Activated CD8-positive, alpha-beta memory T cell treated with anti-CD3 and anti-CD28 coated beads for 48 hours (primary cell): ENCODE data around the gene ZC3H10.
A peak's percentile ranks its signal among the peaks of the same experiment; 100 is the strongest.
"Not testable (repeated sequence)": the region's sequence is repeated elsewhere in the genome, so short reads cannot be mapped to it uniquely, and the experiment has no call there.

Experiments used
- DNase-seq, 3 experiments: peaks; one replicate each; pipeline ENCODE4 v3.0.0-alpha.2; 2020; ENCODE audit warnings: low read depth in 2 of 3, low spot score in 2 of 3

The ZC3H10 gene

DNA sequence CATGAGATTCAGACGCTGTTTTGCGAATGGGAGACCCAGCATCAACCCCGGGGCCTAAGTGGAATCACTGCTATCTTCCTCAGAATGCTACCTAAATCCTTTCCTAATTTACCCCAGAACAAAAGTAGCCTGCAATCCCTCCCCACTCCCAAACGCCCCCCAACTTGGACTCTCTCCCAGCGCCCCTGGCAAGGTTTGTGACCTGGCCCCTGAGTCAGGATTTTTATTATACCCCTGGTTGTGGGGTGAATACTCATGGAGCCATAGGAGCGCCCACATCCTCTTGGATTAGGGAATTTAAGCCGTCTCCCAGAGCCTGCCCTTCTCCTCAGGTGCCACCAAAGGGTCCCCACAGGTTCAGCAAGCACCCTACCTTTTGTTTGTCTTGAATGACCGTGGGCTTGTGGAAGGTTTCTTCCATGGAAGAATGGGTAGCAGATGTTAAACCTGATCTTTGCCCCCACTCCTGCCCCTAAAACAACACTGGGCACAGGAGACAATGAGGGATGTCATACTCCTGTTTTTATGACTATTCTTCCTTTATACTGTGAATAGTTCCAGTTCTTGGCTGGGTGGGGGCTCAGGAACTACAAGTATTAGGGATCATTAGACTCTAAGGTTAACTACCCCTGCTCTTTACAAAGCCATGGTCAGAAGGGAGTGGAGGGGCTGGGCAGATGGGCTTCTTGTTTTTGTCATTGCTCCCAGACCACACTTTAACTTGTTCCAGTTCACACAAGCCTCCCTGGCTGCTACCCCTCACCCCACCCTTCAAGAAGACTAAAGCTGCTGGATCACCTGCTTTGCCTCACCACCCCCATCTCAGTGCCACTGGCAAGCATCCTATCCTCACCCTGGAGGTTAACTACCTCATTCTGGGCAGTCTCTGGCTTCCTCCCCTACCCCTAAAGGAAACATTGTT is 35.0 kb downstream of the ZC3H10 start:
- DNase-seq: no peak

DNA sequence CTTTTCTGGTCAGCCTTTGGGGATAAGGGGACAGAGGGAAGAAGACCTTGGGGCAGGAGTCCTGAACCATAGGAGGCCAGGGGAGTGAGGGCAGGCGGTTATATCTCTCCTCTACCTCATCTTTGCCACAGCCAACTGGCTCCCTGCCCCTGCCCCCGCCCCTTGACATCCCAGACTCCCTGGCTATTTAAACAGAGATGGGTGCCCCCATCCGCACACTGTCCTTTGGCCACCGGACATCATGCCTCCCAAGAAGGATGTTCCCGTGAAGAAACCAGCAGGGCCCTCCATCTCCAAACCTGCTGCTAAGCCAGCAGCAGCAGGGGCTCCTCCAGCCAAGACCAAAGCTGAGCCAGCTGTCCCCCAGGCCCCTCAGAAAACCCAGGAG is 35.6 kb downstream of the ZC3H10 start:
- no peak for DNase-seq

DNA sequence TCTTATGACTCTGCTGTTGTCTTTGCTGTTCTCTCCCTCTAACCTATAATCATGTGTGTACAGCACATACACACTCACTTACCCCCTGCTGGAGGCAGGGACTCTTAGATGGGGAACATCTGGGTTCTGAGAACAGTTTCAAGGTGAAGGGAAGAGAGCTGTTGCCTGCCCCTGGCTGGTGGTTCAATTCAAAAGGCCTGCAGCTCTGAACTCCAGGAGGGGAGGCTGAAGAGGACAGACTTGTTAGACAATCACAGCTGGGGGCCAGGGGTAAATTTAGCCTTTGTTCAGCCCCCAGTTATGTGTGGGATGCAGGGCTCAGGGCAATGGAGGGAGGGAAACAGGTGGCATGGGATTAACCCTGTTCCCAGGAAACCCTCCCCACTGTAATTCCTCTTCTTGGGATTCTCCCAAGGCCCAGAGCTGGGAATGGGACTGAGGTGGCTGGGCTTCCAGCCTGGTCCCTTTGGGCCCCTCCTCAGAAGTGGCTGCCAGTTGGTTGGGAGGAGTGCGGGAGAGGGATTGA is 36.2 kb downstream of the ZC3H10 start:
- no peak for DNase-seq

DNA sequence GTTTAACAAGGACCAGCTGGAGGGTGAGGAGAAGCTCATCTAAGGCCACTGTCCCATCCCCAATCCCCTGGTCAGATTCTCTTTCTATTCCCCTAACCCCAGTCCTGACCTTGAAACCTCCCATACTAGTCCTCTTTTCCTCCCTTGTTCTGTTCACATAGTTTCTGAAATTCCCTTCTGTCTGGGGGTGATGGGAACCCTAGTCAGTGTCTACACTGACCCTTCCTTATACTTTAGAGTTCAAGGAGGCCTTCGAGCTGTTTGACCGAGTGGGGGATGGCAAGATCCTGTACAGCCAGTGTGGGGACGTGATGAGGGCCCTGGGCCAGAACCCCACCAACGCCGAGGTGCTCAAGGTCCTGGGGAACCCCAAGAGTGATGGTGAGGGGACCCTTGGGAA is 36.8 kb downstream of the ZC3H10 start:
- no peak for DNase-seq

DNA sequence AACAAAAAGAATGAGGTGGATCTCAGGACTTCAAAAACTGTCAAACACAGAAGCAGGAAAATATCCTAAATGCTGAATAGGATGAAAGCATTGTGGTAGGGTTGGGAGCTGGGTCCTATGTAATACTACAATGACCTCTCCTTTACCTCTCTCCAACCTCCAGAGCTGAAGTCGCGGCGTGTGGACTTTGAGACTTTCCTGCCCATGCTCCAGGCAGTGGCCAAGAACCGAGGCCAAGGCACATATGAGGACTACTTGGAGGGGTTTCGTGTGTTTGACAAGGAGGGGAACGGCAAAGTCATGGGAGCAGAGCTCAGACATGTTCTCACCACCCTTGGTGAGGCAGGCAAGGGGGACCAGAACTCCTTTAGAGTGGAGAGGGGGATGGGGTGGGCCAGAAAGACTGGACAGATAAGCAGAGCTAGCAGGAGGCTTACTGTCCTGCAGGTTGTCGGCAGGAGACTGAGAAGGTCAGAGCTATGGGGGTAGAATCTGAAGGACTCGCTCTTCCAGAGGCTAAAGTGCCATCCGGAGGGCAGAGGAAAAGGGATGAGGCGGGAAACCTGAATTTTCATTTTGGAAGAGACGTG is 37.3 kb downstream of the ZC3H10 start:
- no peak for DNase-seq

DNA sequence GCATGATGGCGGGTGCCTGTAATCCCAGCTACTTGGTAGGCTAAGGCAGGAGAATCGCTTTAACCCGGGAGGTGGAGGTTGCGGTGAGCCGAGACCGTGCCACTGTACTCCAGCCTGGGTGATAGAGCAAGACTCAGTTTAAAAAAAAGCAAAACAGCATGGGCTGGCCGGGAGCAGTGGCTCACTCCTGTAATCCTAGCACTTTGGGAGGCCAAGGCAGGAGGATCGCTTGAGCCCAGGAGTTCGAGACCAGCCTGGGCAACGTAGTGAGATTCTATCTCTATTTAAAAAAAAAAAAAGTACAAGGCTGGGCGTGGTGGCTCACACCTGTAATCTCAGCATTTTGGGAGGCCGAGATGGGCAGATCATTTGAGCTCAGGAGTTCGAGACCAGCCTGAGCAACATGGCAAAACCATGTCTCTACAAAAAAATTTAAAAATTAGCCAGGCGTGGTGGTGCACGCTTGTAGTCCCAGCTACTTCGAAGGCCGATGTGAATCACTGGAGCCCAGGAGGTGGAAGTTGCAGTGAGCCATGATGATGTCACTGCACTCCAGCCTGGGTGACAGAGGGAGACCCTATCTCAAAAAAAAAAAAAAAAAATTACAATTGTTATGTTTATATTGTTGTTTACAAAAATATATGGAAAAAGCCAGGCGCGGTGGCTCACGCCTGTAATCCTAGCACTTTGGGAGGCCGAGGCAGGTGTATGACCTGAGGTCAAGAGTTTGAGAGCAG is 38.6 kb downstream of the ZC3H10 start:
- not testable (repeated sequence) for DNase-seq

DNA sequence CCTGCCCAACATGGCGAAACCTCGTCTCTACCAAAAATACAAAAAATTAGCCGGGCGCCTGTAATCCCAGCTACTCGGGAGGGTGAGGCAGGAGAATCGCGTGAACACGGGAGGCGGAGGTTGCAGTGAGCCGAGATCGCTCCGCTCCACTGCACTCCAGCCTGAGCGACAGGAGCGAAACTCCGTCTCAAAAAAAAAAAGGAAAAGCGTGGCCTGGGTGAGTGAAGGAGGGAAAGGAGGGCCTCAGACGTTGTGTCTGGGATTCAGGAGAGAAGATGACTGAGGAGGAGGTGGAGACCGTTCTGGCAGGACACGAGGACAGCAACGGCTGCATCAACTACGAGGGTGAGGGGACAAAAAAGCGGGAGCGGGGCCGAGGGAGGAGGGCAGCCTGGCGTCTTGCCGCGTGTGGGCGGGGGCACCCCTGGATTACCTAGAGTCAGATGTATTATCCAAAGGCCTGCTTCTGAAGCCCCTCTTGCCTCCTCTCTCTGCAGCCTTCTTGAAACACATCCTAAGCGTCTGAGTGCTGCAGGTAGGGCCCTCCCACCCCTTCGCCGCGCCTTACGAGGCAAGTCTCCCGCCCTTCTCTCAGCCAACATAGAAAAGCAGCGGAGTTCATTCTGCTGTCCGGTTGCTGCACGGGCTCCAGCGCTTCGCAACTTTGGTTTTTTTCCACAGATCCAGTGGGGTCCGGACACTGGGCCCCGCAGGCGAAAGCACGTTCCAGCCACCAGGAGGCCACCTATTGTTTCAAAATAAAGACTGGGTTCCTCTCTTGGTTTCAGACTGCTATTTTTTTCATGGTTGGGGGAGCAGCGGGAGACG is 39.3 kb downstream of the ZC3H10 start:
- DNase-seq: peak; percentile 31 to 36 (median 36)

DNA sequence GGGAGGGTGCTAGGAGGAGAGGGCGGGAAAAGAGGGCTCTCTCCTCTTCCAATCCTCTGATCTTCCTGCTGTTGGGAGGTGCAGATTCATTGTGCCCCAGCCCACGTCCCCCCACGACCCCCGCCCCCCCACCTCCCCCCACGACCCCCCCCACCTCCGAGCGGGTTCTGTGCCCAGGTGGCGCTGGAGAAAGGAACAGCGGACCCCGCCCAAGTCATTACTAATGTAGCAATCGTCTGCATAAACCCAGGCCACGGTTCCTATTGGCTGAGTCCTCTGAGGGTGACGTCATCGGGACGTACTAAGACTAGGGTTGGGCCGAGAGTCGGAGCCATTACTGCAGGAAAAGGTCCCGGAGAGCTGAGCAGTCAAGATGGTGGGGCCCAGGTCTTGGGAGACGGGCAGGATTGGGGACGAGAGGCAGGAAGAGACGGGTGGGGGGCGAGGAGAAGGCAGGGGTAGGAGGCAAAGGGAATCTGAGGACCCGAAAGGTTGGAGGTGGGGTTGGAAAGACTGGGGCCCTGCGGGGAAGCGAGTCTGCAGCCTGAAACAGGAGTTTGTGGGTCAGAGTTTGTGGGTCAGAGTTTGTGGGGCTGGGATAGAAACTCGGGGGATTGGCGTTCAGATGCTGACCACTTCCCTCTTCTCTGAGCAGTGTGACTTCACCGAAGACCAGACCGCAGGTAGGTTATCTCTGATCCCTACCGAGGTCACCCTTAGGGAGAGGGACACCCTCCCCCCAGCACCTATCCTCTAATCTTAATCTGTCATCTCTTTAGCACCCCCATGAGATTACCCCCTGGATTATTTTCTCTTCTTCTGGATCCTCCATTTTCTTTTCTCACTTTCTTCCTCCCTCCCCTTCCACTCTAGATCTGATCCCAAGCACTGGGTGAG is 40.2 kb downstream of the ZC3H10 start, which contains the start of gene MYL6:
MYL6 (plus strand) TSS at position 331 of the 897 bp plus-strand sequence; CDS start at position 374, 43 bp downstream.
- peak; percentile 62 to 84 (median 74) for DNase-seq

DNA sequence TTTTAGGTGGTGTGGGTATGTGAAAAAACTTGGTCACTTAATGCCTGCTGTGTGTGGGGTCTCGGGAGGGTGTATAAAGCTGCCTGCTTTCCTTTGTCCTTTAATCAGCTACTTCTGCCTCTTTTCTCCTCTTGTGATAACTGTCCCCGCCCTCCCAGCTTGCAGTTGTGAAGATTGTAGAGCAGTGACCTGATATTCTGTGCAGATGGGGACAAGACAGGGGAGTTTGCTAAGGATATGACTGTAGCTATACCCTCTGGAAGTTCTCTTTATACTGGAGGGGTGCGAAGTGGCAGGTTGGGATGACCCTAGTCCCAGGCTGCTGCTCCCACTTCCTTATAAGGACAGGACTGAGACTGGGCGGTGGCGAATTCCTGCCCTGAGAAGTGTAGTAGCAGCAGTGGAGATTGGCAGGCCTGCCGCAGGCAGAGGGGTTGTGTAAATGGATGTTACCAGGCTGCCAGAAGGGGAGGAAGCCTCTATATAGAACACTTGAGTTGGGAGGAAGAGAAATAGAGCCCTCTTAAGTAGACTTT is 40.9 kb downstream of the ZC3H10 start:
- no peak for DNase-seq

DNA sequence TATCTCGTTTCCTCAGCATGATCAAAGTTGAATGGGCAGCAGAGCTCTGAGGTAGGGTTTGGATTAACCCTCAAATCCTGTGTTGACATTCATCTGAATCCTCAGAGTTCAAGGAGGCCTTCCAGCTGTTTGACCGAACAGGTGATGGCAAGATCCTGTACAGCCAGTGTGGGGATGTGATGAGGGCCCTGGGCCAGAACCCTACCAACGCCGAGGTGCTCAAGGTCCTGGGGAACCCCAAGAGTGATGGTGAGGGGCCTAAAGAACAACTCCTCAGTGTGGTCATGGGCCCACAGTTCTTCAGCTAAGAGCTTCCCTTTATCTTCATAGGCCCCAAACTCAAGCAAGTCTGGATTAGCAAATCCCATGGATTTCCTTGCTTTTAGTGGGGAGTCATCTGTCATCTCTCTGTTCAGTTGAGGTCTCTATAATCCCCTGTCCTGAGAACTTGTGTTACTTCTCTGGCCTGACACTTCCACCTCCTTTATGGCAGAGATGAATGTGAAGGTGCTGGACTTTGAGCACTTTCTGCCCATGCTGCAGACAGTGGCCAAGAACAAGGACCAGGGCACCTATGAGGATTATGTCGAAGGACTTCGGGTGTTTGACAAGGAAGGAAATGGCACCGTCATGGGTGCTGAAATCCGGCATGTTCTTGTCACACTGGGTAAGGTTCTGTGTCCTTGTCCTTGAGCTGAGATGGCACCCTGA is 41.6 kb downstream of the ZC3H10 start:
- DNase-seq: no peak

DNA sequence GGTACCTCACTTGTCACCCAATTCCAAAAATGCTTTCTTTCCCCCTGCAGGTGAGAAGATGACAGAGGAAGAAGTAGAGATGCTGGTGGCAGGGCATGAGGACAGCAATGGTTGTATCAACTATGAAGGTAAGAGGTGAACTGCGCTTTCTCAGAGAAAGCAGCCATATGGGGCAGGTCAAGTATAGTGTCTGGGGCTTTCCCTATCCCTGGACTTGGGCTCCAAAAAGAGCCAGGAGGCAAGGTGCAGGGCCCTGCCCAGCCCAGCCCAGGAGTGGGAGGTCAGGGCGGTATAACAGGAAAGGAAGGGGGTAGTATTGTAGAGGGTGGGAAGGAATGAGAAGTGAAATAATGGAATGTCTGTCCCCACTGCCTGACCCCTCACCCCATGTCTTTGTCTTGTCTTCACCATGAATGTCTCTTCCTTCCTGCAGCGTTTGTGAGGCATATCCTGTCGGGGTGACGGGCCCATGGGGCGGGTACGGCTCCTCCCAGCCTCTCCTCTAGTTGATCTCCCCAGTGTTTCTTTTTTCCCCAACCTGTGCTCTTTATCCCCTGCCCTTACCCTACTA is 42.2 kb downstream of the ZC3H10 start:
- peak in 1 of 3 experiments; percentile 30 for DNase-seq

DNA sequence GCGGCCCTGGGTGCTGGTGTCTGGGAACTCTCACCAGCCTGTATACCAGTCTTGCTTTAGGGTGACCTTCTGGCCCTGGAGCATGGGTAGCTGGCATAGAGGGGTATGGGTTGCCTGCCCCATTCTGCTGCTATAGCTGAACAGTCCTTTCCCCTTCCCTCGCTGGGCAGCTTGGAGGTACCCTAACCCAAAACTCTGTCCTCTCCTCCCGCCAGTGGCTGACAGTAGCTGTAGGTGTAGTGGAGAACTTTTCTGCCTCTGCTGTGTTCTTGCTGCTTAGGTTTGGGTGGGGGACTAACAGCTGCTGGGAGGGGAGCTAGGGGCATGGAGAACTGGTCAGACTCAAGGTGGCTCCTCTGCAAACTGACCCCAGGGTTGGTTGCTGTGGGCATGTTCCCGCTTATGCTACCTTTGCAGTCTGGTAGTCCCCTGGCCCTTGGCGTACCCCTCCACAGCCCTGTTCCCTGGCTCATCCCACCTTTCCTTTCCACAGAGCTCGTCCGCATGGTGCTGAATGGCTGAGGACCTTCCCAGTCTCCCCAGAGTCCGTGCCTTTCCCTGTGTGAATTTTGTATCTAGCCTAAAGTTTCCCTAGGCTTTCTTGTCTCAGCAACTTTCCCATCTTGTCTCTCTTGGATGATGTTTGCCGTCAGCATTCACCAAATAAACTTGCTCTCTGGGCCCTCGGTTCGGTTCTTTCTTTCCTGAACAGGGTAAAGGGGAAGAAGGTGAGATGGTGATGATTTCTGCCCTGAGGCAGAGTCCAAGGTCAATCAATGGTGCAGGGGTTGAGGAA is 43.0 kb downstream of the ZC3H10 start:
- no peak for DNase-seq

DNA sequence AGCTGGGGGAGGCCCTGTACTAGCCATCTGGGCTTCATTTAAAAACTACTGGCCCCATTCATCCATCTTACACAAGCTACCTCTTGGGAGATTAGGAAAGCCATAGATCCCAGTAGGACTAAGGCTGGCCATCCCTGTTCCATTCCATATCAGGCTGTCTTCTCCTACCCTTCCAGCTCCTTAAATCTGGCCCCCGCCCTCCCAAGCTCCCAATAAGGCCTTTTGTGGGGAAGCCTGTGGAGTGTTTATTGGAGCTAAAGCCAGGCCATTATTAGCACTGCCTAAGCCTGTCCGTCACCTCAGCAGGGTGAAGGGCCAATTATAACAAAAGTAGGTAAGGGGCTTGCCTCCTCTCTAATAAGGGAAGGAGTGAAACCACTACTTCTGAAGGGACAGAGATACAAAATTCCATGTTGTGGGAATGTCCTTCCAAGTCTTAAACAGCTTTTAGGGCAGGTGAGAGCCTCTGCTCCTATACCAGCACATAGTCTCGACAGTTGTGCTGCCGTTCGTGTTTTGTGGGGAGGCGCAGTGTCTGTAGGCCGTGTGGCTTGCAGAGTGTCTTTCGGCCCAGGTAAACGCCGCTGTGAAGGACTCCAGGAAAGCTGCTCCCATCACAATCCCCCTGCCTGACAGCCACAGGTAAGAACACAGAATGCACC is 43.8 kb downstream of the ZC3H10 start:
- no peak for DNase-seq

DNA sequence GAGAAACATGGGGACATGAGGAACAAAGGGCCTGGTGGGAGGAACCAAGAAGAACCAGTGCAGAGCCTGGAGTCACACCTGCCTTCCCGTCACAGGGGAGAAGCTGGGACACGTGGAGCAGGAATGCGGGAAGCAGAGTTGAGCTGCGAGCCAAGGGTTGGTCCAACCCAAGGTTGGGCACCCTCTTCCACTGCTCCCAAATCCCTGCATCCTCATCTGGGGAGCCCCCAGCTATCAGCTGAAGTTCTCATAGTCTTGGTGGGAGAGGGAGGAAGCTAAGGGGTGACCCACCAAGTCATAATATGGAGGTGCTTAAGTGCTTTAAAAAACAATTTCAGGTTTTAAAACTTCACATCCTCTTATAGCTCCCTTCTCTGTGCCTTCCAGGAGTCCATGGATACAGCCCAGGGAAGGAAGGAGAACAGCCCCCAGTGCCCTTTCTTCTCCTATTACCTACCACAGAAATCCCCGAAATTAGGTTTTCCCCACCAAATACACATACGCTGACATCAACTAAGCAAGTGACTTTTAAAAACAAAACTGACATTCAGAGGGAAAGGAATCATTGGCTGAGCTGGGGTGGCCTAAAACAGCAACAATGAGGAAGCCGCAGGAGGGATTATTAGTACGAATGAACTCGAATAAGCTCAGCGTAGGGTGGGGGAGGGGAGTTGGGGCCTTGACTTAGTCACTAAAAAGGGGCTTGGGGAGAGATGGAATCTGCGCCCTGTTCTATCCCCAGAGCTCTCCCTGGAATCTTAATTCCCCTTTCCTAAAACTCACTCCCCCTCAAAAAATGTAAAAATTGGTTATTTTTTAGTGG is 44.6 kb downstream of the ZC3H10 start:
- no peak for DNase-seq

DNA sequence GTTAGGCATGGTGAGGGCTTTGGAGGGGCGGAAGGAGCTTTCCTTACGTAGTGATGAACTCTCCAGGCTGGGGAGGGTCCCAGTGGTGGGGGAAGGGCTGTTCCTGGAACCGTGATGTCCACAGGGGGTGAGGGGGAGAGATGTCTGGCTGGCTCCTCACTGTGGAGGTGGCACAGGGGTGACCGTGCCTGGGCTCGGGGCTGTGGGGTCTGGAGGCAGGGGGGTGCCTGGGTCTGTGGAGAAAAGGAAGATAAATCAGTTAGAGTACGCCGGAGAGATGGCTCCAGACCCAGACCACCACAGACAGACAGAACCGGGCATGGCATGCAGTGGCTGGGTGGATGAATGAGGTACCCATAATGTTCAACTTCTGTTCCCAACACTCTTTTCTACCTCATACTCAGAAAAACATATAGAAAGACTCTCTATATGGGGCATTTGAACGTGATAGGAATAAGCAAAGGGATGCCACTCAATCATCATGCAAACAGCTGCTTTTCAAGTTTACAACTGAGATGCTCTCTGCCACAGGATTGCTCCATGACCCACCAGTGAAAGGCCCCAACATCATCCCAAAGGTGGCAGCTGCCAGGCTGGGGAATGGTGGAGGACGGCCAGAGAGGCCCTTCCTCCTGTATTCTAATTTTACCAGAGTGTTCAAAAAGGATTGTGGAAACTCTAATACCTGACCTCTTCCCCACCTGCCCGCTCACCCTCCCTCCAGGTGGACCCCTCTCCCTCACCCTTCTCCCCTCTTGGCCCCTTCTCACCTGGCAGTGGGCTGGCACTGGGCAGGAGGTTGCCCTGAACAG is 45.7 kb downstream of the ZC3H10 start:
- no peak for DNase-seq
